ENCODE results near the gene DENND2A.

DNA sequence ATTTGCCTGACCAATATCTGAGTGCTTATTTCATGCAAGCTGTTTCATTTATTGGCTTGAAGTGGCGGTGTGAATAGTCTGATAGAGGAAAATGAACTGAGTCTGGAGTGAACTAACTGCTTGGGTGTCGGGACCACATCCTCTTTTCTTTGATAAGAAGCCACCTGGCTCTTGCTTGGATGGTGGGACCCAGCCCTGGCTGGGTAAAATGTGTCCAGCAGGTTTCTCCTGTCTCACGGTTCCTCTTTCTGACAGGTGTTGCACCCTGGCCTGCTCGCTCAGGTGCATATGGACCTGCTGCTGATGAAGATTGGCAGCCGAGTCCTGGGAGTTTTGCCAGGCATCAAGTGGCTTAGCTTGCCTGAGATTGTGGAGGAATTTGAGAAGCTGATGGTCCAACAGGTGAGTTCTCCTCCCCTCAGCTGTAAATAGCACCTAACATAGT, 33.8 kb upstream of the DENND2A start:
- no peak for TF ChIP-seq CTCF (IDR thresholded peaks at IDR 0.05; ENCODE audit: low read depth, low read length, poor library complexity, severe bottlenecking)
- TF ChIP-seq EZH2phosphoT487 (IDR thresholded peaks at IDR 0.05; ENCODE audit: borderline replicate concordance, low read length): no peak

Data from DOHH2 (cell line).